ENCODE results near the gene KCNN3.

Gene KCNN3

DNA sequence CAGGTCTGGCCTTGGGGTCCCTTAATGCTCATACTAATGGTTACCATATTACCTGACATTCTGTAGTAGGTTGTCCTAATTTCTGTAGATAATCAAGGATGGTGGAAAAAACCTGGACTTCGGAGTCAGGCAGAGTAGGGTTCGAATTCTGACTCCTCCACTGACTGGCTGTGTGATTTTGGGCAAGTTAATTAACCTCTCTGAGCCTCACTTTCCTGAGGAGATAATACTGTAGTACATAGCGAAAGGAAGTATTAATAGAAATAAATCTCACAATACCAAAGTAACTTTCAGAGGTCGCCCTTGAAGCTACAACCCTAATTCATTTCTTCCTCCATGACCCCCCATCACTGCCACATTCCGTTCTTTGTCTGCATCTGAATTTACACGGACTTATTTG lies 72.9 kb downstream of the KCNN3 start:
- DNase-seq (ENCODE audit: extremely low read depth in 1 of 2, low read depth in 1 of 2): no peak

DNA sequence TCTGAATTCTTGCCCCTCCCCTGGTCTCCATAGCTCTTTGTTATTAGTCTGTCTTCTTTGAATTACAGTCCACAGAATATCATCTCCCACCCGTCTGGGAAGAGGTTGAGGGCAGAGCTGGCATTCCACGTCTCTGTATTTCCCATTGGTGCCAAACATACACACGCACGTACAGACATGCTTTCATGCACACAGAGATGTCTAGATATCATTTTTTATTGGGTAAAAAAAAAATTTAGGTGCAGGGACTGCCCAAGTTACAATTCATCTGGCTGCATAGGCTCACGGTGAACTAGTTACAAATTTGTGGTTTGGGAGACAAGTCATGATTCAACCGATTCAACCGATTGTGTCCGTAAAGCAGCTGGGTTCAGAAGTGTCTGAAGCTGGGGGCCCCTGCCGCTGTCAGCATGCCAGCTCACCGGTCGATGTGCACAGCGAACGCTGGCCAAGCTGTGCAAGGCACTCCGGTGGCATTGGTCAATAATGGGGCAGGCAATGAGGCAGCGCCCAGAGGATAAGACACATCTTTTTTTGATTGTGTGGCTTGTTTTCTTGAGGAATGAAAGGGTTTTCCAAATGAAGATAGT lies 73.7 kb downstream of the KCNN3 start:
- no peak for DNase-seq (ENCODE audit: extremely low read depth in 1 of 2, low read depth in 1 of 2)

DNA sequence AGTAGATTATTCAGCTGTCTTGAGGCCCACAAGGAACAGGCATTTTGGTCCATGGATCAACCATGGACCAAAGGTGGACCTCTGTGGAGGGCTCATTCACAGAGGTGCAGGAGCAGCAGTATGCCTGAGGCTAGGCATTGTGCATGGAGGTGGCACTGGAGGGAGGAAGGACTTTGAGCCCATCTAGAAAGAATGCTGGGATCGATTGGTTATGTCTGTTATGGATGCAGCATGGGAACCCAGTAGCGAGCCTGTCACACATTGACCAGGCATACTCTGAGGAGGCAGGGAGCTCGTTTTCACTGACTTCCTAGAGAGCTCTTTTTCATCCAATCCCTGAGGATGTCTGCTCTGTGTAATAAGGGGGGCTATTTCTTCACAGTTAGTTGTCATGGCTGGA lies 75.5 kb downstream of the KCNN3 start:
- no peak for DNase-seq (ENCODE audit: extremely low read depth in 1 of 2, low read depth in 1 of 2)

DNA sequence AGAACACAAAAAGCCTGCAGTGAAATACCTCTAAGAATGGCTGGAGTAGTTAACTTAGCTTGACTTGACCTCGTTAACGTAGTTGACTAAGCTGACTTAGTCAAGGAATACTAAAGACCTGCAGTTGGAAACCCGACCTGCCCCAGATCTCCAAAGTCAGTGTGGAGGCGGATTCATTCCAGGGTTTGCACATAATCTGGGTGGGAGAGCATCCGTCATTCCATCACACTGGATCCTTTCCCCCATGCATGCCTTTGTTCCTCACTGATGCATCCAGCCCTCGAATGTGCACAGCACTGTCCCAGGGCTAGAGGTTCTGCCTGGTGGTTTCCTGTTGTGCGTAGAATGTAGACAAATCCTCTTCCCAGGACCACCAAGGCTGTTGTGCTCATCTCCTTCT lies 76.4 kb downstream of the KCNN3 start:
- DNase-seq (ENCODE audit: extremely low read depth in 1 of 2, low read depth in 1 of 2): no peak

DNA sequence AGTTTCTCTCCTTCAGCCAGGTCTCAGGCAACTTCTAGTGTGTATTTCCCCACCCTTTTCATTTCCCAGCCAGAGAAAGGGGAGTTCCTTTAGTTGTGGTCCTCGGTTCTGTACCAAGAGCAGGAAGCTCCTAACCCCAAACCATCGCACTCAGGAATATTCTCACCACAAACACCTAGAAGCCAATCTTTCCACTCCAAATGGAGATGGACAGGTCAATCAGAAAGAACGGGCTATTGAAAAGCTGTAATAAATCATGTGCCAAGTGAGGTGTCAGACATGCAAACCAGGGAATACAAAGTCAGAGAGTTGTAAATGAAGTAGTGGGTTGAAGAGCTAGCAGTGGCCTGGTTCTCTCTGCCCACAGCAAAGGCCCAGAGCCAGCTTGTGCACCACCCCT lies 77.2 kb downstream of the KCNN3 start:
- DNase-seq (ENCODE audit: extremely low read depth in 1 of 2, low read depth in 1 of 2): no peak

DNA sequence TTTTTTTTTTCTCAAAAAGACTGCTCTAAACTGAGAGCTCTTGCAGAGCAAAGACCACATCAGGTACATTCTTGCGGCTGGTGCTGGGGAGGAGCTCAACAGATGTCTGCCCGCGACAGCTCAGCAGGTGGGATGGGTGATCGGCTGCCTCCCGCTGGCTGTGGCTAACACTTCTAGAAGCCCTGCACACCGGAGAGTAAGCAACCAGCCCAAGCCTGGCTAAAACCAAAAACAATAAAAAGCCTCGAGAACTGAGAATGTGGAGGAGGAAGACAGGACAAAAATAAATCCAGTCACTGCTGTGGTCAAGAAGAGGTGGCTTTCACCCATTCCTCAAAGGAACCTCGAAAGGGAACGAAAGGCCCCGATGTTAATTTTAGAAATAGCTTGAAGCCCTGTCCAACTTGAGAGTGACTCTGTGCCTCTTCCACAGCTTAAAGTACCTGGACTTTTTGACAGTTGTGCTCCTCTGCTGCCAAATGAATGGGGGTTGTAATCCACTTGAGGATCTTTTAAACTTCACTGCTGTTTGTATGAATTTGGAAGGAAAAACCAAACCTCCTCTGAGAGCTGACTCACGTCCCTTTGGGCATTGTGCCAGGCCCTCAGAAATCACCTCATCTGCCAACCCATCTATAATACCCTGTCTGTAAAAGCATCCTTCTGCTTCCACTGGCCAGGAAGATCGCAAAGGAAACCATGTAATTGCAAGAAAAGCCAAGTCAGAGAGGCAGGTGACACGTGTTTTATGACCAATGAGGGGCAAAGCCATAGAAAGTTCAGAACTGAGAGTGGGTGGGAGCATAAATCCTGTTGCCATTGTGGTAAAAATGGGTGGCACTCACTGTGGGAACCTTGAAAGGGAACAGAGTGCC lies 78.6 kb downstream of the KCNN3 start:
- peak; percentile 63 to 78 for DNase-seq (ENCODE audit: extremely low read depth in 1 of 2, low read depth in 1 of 2)

DNA sequence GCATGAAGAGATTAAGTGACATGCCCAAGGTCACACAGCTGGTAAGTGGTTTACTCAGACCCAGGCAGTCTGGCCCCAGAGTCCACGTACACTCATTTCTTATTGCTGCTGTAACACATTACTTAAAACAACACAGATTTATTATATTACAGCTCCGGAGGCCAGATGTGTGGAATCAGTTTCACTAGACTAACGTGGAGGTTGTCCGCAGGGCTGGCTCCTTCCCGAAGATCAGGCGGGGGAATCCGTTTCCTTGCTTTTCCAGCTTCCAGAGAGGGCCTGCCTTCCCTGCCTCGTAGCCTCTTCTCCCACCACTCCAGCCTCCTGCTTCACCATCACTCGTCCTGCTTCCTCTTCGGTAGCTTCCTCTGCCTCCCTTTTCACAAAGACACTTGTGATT lies 81.2 kb downstream of the KCNN3 start:
- no peak for DNase-seq (ENCODE audit: extremely low read depth in 1 of 2, low read depth in 1 of 2)

DNA sequence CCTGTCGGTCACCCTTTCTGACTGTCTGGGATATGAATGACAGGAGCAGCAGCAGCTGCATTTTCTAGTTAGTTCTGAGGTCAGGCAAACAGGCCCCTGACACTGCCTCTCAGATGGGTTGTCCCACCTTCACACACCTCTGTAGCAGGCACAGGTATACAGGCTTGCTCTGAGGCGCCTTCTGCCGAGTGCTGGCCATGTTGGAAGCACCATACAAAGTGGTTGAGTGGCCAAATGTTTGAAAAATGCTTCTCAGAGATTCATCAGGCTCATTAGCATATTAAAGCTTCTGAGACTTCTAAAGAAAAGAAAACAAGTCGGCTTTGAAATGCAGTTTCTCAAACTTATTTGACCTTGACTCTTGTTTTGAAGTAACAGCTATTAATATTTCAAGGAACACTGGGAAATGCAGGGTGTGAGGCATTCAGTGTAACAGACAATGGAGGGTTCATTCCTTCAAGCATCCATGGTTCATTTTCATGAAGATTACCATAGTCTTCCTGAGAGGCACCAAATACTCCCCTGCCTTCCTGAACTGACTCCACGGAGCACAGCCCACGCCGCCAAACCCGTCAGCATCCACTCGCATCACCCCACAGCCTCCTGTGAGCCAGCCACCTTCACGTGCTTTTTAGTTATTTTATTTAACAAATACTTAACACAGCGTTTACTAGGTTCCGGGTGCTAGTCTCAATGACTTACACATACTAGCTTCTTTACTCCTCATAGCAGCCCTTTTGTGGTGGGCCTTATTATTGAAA lies 81.8 kb downstream of the KCNN3 start:
- no peak for DNase-seq (ENCODE audit: extremely low read depth in 1 of 2, low read depth in 1 of 2)

DNA sequence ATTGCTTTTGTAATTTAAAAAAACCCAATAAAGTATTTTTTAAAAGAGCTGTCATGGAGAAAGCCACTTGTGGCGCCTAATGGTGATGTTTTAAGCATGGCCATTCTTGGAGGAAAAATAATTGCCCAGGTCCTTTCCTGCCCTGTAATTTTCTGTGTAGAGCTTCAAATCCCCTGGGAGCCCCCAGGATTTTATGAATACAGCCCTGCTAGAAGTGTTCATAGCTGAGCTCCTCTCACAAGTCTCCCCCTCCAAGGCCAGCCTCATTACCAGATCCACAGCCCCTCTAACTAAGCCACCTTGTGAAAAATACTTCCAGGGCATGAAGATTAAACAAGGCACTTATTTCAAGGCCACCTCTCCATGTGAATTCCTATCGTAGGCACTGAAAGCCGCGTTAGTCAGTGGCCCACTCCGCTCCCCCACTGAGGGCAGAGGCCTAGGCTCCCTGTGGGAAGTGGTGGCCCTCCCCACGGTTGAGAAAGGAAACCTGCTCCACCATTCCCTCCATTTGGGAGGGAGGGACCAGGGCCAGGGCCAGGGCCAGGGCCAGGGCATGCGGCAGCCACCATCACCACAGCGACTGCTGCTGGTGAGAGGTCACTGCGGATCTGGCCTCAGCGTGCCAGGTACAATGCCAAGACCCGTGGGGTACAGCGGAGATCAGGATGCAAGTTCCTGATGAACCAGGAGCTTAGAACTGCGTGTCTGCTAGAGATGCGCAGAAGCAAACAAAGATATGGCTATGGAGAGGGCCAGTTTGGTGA lies 83.1 kb downstream of the KCNN3 start:
- DNase-seq (ENCODE audit: extremely low read depth in 1 of 2, low read depth in 1 of 2): no peak

DNA sequence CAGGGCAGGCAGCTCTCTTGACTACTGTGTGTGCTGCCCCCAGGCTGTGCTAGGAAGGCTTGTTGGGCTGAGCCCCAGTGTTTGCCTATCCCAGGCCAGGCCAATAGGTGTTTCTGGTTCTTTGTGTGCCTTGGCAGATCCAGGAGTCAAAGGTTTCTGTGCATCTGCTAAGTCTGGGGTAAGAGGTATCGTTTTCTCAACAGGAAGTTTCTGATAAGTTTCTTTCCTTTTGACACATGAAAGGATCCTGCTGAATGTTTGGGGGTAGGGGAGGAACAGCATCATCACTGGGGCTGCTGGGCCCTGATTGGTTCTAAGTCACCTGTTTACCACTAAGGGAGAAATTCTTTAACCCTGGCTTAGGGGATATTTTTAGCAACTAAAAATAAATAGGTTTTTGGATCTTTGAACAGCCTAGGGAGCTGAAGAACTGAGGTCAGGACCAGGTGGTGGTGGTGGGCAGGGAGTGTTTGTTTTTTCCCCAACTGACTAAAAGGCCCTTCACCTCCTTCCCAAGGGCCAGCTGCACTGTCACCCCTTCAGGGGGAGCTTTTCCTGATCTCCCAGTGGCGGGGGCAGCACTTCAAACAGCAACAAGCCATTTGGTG lies 85.1 kb downstream of the KCNN3 start:
- peak in 1 of 2 donors; percentile 25 for DNase-seq (ENCODE audit: extremely low read depth in 1 of 2, low read depth in 1 of 2)

DNA sequence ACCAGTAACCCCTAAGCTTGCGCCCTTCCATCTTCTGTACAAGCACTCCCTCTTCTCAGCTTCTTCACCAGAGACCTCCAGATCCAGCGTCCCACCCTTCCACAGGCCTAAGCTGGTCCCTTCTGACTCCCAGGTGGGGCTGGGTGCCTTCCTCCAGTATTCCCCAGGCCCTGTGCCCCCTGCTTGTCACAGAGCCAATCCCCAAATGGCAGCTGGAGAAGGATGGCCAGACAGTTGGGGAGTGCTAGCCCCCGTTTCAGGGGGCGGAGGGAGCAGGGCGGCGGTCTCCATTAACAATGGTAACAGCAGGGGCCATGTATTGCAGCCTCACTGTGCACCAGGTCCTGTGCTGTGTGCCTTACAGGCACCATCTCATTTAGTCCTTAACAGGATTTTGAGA lies 85.7 kb downstream of the KCNN3 start:
- no peak for DNase-seq (ENCODE audit: extremely low read depth in 1 of 2, low read depth in 1 of 2)

DNA sequence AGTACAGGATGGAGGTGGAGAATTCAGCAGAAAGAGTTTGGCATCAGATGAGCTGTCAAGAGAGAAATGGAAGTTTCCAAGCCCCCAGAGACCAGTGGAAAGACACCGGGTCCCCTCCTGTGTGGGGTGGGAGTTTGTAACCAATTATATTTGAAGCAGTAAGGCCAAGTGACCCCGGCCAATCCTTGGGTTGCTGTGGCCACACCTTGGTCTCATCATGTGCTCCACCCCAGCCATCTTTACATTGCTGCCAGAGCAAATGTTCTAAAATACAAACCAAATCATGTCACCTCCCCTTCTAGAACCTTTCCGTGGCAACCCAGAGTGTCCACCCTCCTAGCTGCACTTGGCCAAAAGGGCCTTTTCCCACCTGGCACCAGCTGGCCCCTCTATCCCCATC lies 86.1 kb downstream of the KCNN3 start:
- no peak for DNase-seq (ENCODE audit: extremely low read depth in 1 of 2, low read depth in 1 of 2)

DNA sequence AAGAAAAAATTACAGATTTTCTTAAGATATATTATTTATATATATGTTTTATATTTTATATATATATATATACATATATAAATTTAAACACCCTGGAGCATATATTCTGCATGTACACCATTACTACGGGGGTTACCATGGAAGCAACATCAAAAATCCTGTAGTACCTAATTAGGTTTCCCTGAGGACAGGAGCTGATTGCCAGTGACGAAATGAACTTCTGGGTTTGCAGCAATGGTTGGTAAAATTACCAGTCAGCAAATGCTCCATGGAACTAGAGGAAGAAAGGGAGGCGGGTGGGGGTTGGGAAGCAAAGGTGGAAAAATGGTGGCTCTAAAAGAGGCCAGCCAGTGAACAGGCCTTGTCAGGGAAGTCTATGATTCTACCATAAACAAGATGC lies 89.5 kb downstream of the KCNN3 start:
- no peak for DNase-seq (ENCODE audit: extremely low read depth in 1 of 2, low read depth in 1 of 2)

DNA sequence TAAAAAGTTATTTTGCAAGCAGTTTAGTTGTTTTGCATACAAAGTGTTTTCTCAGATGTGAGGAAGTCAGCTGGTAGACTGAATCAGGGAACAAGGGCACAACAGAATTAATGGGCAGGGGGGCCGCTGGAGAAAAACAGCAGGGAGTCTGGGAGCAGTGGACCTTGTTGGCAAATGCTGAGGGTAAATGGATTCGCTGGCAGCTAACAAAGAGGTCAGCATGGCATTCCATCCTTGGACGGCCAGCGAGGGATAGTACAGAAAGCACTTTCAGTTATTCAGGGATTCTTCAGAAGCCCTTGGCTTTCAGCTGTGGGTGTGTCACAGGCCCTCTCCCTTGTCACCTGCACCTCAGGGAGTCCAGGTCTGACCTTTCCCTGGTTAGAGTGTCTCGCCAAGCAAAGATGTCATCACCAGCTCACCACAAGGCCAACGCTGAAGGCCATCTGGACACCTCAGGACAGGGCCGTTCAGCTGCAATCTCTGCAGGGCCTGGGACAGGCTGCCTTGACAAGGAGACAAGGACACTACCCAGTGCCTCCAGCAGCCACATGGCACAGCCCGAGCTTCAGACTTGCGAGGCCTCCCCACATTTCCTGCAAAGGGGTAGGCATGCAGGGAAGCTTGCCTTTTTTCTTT lies 90.4 kb downstream of the KCNN3 start:
- DNase-seq (ENCODE audit: extremely low read depth in 1 of 2, low read depth in 1 of 2): no peak

DNA sequence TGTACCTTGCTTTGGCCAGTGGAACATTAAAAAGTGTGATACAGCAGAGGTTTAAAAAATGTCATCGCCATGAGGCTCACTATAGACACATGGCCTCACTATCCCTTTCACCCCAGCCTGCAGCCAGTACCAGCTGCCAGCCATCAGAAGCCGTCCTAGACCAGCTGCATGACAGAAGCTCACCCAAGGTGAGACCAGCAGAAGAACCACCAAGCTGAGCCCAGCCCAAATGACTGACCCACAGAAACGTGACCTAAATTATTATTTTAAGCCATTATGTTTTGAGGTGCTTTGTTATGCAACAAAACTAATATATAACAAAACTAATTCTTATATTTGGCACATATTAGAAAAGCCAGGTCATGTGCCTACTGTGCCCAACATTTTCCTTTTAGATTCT lies 91.1 kb downstream of the KCNN3 start:
- no peak for DNase-seq (ENCODE audit: extremely low read depth in 1 of 2, low read depth in 1 of 2)

DNA sequence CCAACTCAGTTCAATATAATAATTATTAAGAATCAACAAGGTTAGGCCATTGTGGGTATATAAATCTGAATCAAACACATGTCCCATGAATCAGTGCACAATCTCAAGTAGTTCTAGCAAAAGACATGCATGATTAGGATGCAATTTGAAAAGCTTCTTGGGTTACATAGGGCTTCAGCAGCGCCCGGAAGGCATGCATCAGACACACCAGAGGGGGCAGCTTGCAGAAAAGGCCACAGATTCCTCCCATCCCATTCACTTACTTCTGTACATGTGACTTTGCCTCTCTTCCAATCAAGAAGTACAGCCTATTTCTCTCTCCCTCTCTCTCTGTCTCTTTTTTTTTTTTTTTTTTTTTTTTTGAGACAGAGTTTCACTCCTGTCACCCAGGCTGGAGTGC lies 91.8 kb downstream of the KCNN3 start:
- DNase-seq (ENCODE audit: extremely low read depth in 1 of 2, low read depth in 1 of 2): no peak

DNA sequence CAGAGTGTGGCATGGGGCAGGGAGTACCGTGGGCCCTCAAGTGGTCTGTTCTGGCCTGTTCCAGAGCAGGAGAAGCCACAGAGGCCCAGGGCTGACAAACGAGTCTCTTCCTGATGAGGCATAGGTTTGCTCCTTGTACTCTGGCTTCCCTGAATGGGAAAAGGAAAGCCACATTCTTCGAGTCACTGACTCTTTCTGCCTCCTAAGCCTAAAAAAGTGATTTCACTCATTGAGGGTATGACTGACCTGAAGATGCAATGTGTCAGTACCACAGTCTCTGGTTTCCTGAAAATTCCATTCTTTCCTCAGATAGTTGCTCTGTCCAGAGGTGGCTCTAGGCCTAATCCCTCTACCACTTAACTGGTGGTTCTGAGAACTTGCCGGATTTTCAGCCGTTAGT lies 92.3 kb downstream of the KCNN3 start:
- DNase-seq (ENCODE audit: extremely low read depth in 1 of 2, low read depth in 1 of 2): no peak

DNA sequence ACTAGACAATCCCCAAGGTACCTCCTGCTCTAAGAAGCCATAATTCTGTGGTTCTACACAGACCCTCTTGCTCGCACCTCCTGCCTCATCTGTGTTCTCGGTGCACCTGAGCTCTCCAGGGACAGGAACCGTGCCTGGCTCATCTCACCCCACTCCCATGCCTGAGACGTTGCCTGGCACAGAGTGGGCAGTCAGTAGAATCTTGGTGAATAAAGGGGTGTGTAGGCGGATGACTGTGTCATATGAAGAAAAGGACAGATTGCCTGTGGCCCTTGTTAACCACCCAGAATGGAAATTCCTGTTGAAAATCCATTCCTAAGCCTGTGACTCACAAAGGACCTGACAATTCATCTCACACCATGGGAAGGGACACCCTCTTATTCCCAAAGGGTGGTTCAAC lies 92.9 kb downstream of the KCNN3 start:
- no peak for DNase-seq (ENCODE audit: extremely low read depth in 1 of 2, low read depth in 1 of 2)

DNA sequence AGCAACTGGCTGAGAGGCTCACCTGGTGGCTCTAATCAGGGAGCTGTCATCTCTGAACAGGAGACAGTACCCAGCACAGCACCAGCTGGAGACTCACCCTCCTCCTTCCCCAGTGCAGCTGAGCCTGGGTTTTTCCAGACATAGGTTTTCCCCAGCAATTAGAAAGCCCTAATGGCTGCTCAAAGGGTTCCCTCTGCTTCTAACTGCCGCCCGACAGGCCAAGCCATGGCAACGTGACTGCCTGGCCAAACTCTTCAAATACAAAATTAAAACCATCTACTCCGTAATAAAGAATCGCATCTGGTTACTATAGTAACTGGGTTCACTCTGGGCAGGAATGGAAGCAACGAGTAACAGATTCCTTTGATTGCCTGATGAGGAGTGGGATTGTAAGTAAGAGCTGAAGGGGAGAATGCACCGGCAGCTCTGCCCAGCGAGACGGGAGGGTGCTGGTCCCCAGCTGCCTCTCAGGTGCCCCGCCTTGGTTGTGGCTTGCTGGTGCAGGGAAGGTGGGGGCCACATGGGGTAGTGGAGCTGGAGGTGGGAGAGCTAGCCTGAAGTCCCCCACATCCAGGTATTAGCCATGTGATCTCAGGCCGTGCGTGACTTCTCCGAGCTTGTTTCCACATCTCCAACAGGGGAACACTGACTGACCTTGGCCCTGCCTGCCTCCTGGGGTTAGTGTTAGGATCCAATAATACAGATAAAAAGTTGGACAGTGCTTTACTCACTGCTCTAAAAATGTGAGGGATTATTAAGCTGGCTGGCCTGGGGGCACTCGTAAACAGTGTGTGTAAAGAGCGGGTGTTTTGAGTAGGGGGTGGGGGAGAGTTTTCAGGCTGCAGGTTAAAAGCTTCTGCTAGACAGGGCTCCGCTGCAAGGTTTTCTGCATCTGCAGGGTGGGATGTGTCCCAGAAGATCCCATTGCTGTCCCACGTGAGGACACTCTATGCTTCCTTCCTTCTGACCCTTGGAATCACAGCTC lies 94.2 kb downstream of the KCNN3 start:
- DNase-seq (ENCODE audit: extremely low read depth in 1 of 2, low read depth in 1 of 2): no peak

Measured in activated CD8-positive, alpha-beta memory T cell treated with anti-CD3 and anti-CD28 coated beads for 1 hour (primary cell).